ENCODE results near the gene RXRA. TPM values are rescaled to one million over a fixed set of nuclear protein-coding genes. Genes with fewer than 3 reads are reported as not detected.

RXRA gene
- total RNA-seq, 1 experiment from 2014 or later: 31.6 TPM

GRCh38 chr9:134286471-134287245, 39.6 kb upstream of the RXRA start:
- no peaks in the 10 kb centered on the region for H3K27me3 ChIP-seq (ENCODE audit: control insufficient read depth, insufficient read depth, low read length)
- TF ChIP-seq TCF7L2 (IDR thresholded peaks at IDR 0.05; ENCODE audit: low read depth, low read length): no peak
- TF ChIP-seq CTCF (IDR thresholded peaks at IDR 0.05): no peak
- no peak for TF ChIP-seq SIN3A (IDR thresholded peaks at IDR 0.05; ENCODE audit: borderline replicate concordance, insufficient read depth, low read depth, low read length)
- no peak for TF ChIP-seq REST (IDR thresholded peaks at IDR 0.05; ENCODE audit: insufficient read depth in 1 of 2, low read depth in 2 of 2, low read length in 1 of 2)
- no peak for TF ChIP-seq POLR2AphosphoS5 (IDR thresholded peaks at IDR 0.05; ENCODE audit: low read depth, low read length)
- ATAC-seq: no peak
- H3K36me3 ChIP-seq (ENCODE audit: control insufficient read depth, insufficient read depth, low read length): no peaks in the 10 kb centered on the region
- ChIA-PET CTCF (interaction anchor here (0.6 kb wide), 1 partner anchor 60 kb away, joined by 3 read pairs; no protein-coding TSS in a partner anchor), POLR2A (no interaction called here)
- no TSS peak for BruUV-seq (replicated peaks)
- in situ Hi-C loops (cut with HindIII; ENCODE audit: low pct_unique_long_range_greater_than_20kb, low sequenced_read_pairs): no loop called here
- H3K4me1 ChIP-seq (ENCODE audit: control insufficient read depth, insufficient read depth, low read length): no peaks in the 10 kb centered on the region
- no peaks in the 10 kb centered on the region for H3K9me3 ChIP-seq (ENCODE audit: control insufficient read depth, insufficient read depth, low read depth, low read length)
- no peak overlapping the region for H3K4me3 ChIP-seq (ENCODE audit: low read depth in 2 of 2, low read length in 2 of 2)
- no peak overlapping the region for H3K27ac ChIP-seq (ENCODE audit: low read length)
- intact Hi-C loops (cut with micrococcal nuclease; ENCODE audit: unreplicated experiment): no loop called here
- DNase-seq (ENCODE audit: low read depth, low spot score): no peak

- intact Hi-C loops (cut with micrococcal nuclease; ENCODE audit: unreplicated experiment): no loop called here
- BruUV-seq (replicated peaks): no TSS peak
- TF ChIP-seq POLR2AphosphoS5 (IDR thresholded peaks at IDR 0.05; ENCODE audit: low read depth, low read length): no peak
- no peak for TF ChIP-seq TCF7L2 (IDR thresholded peaks at IDR 0.05; ENCODE audit: low read depth, low read length)
- no peak for TF ChIP-seq CTCF (IDR thresholded peaks at IDR 0.05)
- TF ChIP-seq SIN3A (IDR thresholded peaks at IDR 0.05; ENCODE audit: borderline replicate concordance, insufficient read depth, low read depth, low read length): no peak
- TF ChIP-seq REST (IDR thresholded peaks at IDR 0.05; ENCODE audit: insufficient read depth in 1 of 2, low read depth in 2 of 2, low read length in 1 of 2): no peak
- Histone ChIP-seq H3K9me3 (ENCODE audit: control insufficient read depth, insufficient read depth, low read depth, low read length) (no peaks in the 10 kb centered on the region), H3K27me3 (ENCODE audit: control insufficient read depth, insufficient read depth, low read length) (no peaks in the 10 kb centered on the region), H3K4me3 (ENCODE audit: low read depth in 2 of 2, low read length in 2 of 2) (no peak overlapping the region), H3K4me1 (ENCODE audit: control insufficient read depth, insufficient read depth, low read length) (no peaks in the 10 kb centered on the region), H3K36me3 (ENCODE audit: control insufficient read depth, insufficient read depth, low read length) (no peaks in the 10 kb centered on the region), H3K27ac (ENCODE audit: low read length) (no peak overlapping the region)
- in situ Hi-C loops (cut with HindIII; ENCODE audit: low pct_unique_long_range_greater_than_20kb, low sequenced_read_pairs): no loop called here
- no peak for DNase-seq (ENCODE audit: low read depth, low spot score)
- CTCF ChIA-PET: no interaction called here
- ATAC-seq: no peak
- POLR2A ChIA-PET: no interaction called here
Observed at GRCh38 chr9:134287591-134288491, 38.4 kb upstream of the RXRA start.

Data from Panc1 (cell line).